B cell (primary cell): Measurements from ENCODE around the gene RUBCNL. TPM values are rescaled to one million over a fixed set of nuclear protein-coding genes. Genes with fewer than 3 reads are reported as not detected.

Experiments used
- ATAC-seq: fragments of 200-7000 bp; cut with Tn5 transposase; one replicate; pipeline ENCODE4 v1.10.0; 2021; ENCODE audit warnings: low read depth, mild to moderate bottlenecking, moderate number of reproducible peaks, moderate library complexity
- CTCF ChIA-PET: fragments of 350-600 bp; sonication (Branson Sonifier 250); formaldehyde crosslinking; loops from one replicate; lab custom pipeline; 2021; ENCODE audit warnings: antibody characterized with exemption, inconsistent platforms; lab: Charles Lee
- POLR2A ChIA-PET: fragments of 350-600 bp; sonication (Branson Sonifier 250); formaldehyde crosslinking; loops from one replicate; lab custom pipeline; 2021; ENCODE audit warnings: antibody characterized with exemption; lab: Charles Lee
- DNase-seq: peaks from one replicate; pipeline ENCODE4 v3.0.0; 2013
- H2AFZ ChIP-seq: 2 replicates; pipeline ENCODE4 v1.6.1; 2012; ENCODE audit warnings: mild to moderate bottlenecking, low read depth, low read length; ENCODE audit not compliant: insufficient read depth, poor library complexity, severe bottlenecking
- H3K27ac ChIP-seq, 2 donors: 1 replicate in 1 of 2; 2 replicates in 1 of 2; pipeline ENCODE4 v1.5.1; 2012 to 2013; ENCODE audit warnings: low read length in 2 of 2, mild to moderate bottlenecking in 2 of 2, moderate library complexity in 1 of 2
- H3K27me3 ChIP-seq, 4 experiments: fragments of 200-600 bp in 1 of 4; sonication (generic) in 1 of 4; replicated peaks in 1 of 4; 1 replicate in 2 of 4; 2 replicates in 2 of 4; pipeline versions ENCODE4 v1.6.1 to v1.7.0; 2013 to 2016; ENCODE audit warnings: low read length in 3 of 4, mild to moderate bottlenecking in 2 of 4, mixed read lengths in 1 of 4, moderate library complexity in 1 of 4; ENCODE audit not compliant: insufficient read depth in 4 of 4, control insufficient read depth in 3 of 4; ENCODE audit errors: control extremely low read depth in 1 of 4
- H3K36me3 ChIP-seq, 2 experiments: replicated peaks in 1 of 2; 1 replicate in 1 of 2; 2 replicates in 1 of 2; pipeline versions ENCODE4 v1.6.1 to v1.7.1; 2013; ENCODE audit warnings: low read length in 1 of 2; ENCODE audit not compliant: insufficient read depth in 2 of 2, control insufficient read depth in 1 of 2; ENCODE audit errors: control extremely low read depth in 1 of 2, extremely low read depth in 1 of 2
- H3K4me1 ChIP-seq, 2 donors: fragments of 200-600 bp in 1 of 2; sonication (generic) in 1 of 2; 1 replicate in 1 of 2; 2 replicates in 1 of 2; pipeline versions ENCODE4 v1.5.1 to v1.6.1; 2013 to 2017; ENCODE audit warnings: low read length in 2 of 2; ENCODE audit not compliant: control insufficient read depth in 2 of 2, insufficient read depth in 2 of 2
- H3K4me2 ChIP-seq: replicated peaks from 2 replicates; pipeline ENCODE3; 2012; ENCODE audit warnings: mild to moderate bottlenecking, low read depth, low read length; ENCODE audit not compliant: poor library complexity, severe bottlenecking
- H3K4me3 ChIP-seq, 5 experiments: fragments of 200-600 bp in 1 of 5; sonication (generic) in 1 of 5; 1 replicate in 3 of 5; 2 replicates in 2 of 5; pipeline versions ENCODE4 v1.5.1 to v1.7.0; 2011 to 2016; ENCODE audit warnings: low read length in 4 of 5, mild to moderate bottlenecking in 4 of 5, low read depth in 2 of 5, control low read depth in 1 of 5, moderate library complexity in 1 of 5; ENCODE audit not compliant: insufficient read depth in 1 of 5; ENCODE audit errors: control extremely low read depth in 1 of 5, extremely low read depth in 1 of 5
- H3K79me2 ChIP-seq: fragments of 200-600 bp; sonication (generic); one replicate; pipeline ENCODE4 v1.6.0; 2016; ENCODE audit warnings: low read length; ENCODE audit not compliant: control insufficient read depth, insufficient read depth
- H3K9ac ChIP-seq: fragments of 200-600 bp; sonication (generic); 2 replicates; pipeline ENCODE4 v1.6.1; 2017; ENCODE audit warnings: mild to moderate bottlenecking, low read length, moderate library complexity
- H3K9me3 ChIP-seq, 3 donors: one replicate each; pipeline versions ENCODE4 v1.6.1 to v1.7.1; 2013; ENCODE audit warnings: low read length in 2 of 3; ENCODE audit not compliant: control insufficient read depth in 2 of 3, insufficient read depth in 1 of 3; ENCODE audit errors: control extremely low read depth in 1 of 3
- H4K20me1 ChIP-seq: 2 replicates; pipeline ENCODE4 v1.6.0; 2012; ENCODE audit warnings: mild to moderate bottlenecking, low read length; ENCODE audit not compliant: insufficient read depth, control insufficient read depth, poor library complexity, severe bottlenecking
- H3K27ac Mint-ChIP-seq: one replicate; pipeline ENCODE4 v1.8.0; 2021; ENCODE audit warnings: mixed read lengths
- H3K27me3 Mint-ChIP-seq: one replicate; pipeline ENCODE4 v1.8.0; 2021; ENCODE audit warnings: mixed read lengths
- H3K4me1 Mint-ChIP-seq: one replicate; pipeline ENCODE4 v1.8.0; 2021; ENCODE audit warnings: mixed read lengths
- H3K4me3 Mint-ChIP-seq: one replicate; pipeline ENCODE4 v1.8.0; 2021; ENCODE audit warnings: mixed read lengths
- H3K9me3 Mint-ChIP-seq: one replicate; pipeline ENCODE4 v1.8.0; 2022; ENCODE audit warnings: mixed read lengths; ENCODE audit not compliant: insufficient read depth
- EZH2 ChIP-seq: IDR thresholded peaks from 2 replicates; pipeline ENCODE4 v1.6.1; 2012; ENCODE audit warnings: borderline replicate concordance, low read depth, mild to moderate bottlenecking, moderate library complexity, low read length; ENCODE audit not compliant: insufficient read depth, poor library complexity, severe bottlenecking
- WGBS: methylation state at CpG from one replicate; pipeline ENCODE4 v1.1.5; 2013; ENCODE audit warnings: missing lambda C conversion rate; ENCODE audit not compliant: insufficient coverage; 5-methylcytosine and 5-hydroxymethylcytosine counted together
- intact Hi-C: fragments of 100-400 bp; cut with micrococcal nuclease; formaldehyde crosslinking; loops from one replicate; pipeline ENCODE4 v1.10.0; 2022
- polyA plus RNA-seq: library from polyadenylated mRNA; depleted of rRNA; stranded (reverse); fragments of >200 nt; gene quantifications from 2 replicates; pipeline ENCODE4 v1.2.3, GENCODE V29; 2012
- total RNA-seq, 2 donors: library from RNA; stranded (reverse); fragments of 120-200 nt in 1 of 2; gene quantifications; 1 replicate in 1 of 2; 2 replicates in 1 of 2; pipeline versions ENCODE4 v1.2.3 to v1.2.4, GENCODE V29; 2013 to 2022
- TF ChIP-seq, protein P1 (sequence below): fragments of 200-600 bp; IDR thresholded peaks from one replicate; pipeline ENCODE4 v1.8.0; 2022; ENCODE audit warnings: antibody characterized with exemption, mild to moderate bottlenecking

RUBCNL gene
- total and polyA plus RNA-seq, 2 donors (not counting 1 experiment from before 2014, with no cell fraction given), result 185 to 370 TPM

DNA sequence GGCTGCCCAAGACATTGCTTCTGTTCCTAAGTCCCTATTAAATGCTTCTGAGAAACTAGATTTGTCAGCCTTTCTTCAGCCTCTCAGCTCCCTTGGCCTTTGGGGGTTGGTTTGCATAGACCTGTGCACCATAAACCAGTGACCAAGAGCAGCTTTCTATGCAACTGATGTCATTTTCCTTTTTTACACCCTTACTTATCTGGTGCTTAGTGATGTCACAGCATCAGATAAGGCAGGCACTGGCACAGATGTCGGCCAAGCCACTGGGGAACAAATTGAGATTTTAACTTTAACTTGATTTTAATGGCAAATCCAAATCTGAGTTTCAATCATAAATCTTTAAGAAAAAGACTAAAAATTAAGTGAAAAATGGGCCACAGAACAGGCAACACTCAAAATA, 59.8 kb downstream of the RUBCNL start:
- DNase-seq, result no peak
- ATAC-seq, result no peak
- Mint-ChIP-seq H3K27ac (no peak overlapping the region), H3K9me3 (no peaks in the 10 kb centered on the region), H3K4me1 (no peaks in the 10 kb centered on the region), H3K27me3 (no peaks in the 10 kb centered on the region), H3K4me3 (no peak overlapping the region)
- Histone ChIP-seq H3K9me3 (no peaks in the 10 kb centered on the region), H3K27ac (no peak overlapping the region), H3K4me3 (no peak overlapping the region), H2AFZ (no peak overlapping the region), H3K79me2 (no peaks in the 10 kb centered on the region), H3K9ac (no peak overlapping the region), H3K27me3 (no peaks in the 10 kb centered on the region), H3K36me3 (no peaks in the 10 kb centered on the region), H3K4me2 (no peak overlapping the region), H4K20me1 (no peaks in the 10 kb centered on the region), H3K4me1 (no peaks in the 10 kb centered on the region)
- TF ChIP-seq EZH2, result no peak
- TF ChIP-seq, protein P1, sequence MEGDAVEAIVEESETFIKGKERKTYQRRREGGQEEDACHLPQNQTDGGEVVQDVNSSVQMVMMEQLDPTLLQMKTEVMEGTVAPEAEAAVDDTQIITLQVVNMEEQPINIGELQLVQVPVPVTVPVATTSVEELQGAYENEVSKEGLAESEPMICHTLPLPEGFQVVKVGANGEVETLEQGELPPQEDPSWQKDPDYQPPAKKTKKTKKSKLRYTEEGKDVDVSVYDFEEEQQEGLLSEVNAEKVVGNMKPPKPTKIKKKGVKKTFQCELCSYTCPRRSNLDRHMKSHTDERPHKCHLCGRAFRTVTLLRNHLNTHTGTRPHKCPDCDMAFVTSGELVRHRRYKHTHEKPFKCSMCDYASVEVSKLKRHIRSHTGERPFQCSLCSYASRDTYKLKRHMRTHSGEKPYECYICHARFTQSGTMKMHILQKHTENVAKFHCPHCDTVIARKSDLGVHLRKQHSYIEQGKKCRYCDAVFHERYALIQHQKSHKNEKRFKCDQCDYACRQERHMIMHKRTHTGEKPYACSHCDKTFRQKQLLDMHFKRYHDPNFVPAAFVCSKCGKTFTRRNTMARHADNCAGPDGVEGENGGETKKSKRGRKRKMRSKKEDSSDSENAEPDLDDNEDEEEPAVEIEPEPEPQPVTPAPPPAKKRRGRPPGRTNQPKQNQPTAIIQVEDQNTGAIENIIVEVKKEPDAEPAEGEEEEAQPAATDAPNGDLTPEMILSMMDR, result no peak
- CTCF ChIA-PET, result interaction anchor here (0.6 kb wide), 2 partner anchors 42 to 160 kb away, joined by 3 to 5 read pairs; no protein-coding TSS in a partner anchor
- POLR2A ChIA-PET, result no interaction called here
- intact Hi-C loops, result no loop called here
- WGBS, result no CpG with 5 or more reads among the region's 1 CpG

DNA sequence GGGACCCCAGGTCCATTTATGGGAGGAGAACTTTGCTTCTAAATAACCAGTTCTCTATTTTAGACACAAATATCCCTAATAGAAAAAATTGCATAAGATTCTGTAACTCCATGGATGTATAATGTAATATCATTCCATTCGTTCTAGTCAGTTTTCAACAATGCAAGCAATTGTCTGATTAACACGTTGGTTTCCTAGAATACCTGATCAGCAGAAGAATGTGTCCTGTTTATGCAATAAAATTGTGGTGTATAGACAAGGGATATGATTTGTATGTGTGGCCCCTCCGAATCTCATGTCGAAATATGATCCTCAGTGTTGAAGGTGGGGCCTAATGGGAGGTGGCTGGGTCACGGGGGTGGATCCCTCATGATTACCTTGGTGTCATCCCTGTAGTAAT, 62.1 kb downstream of the RUBCNL start:
- H3K9me3 ChIP-seq, result no peaks in the 10 kb centered on the region
- CTCF ChIA-PET, result no interaction called here
- no peaks in the 10 kb centered on the region for H3K36me3 ChIP-seq
- TF ChIP-seq EZH2, result no peak
- TF ChIP-seq, protein P1, result no peak
- H3K4me2 ChIP-seq, result no peak overlapping the region
- no peak overlapping the region for H2AFZ ChIP-seq
- Mint-ChIP-seq H3K27ac (no peak overlapping the region), H3K9me3 (no peaks in the 10 kb centered on the region), H3K27me3 (no peaks in the 10 kb centered on the region), H3K4me3 (no peak overlapping the region), H3K4me1 (peaks cover 5% of the 10 kb centered on the region)
- no peak overlapping the region for H3K9ac ChIP-seq
- POLR2A ChIA-PET, result no interaction called here
- no peaks in the 10 kb centered on the region for H3K79me2 ChIP-seq
- no peak for ATAC-seq
- H4K20me1 ChIP-seq, result no peaks in the 10 kb centered on the region
- peaks cover 0 to 5% of the 10 kb centered on the region in 2 donors for H3K4me1 ChIP-seq
- no peaks in the 10 kb centered on the region for H3K27me3 ChIP-seq
- H3K27ac ChIP-seq, result no peak overlapping the region
- whole genome bisulfite sequencing, result 93% methylated on average over 3 of the region's 5 CpGs
- intact Hi-C loops, result no loop called here
- no peak for DNase-seq
- H3K4me3 ChIP-seq, result no peak overlapping the region
